Gastrocnemius medialis (tissue), 4 donors: ENCODE results near the gene KIAA0930.

ENCODE experiments used
- POLR2A ChIP-seq, 2 donors: fragments of 450-650 bp; IDR thresholded peaks; one replicate each; pipeline ENCODE4 v1.6.1; 2017; ENCODE audit warnings: antibody characterized with exemption in 2 of 2, mild to moderate bottlenecking in 2 of 2, moderate library complexity in 2 of 2
- TF ChIP-seq, protein P1 (sequence below), 5 experiments: fragments of 450-650 bp in 3 of 5; fragments of 200-600 bp in 2 of 5; sonication (generic) in 2 of 5; IDR thresholded peaks in 4 of 5; conservative IDR thresholded peaks in 1 of 5; 1 replicate in 4 of 5; 2 replicates in 1 of 5; pipeline ENCODE4 v1.5.1; 2016 to 2019; ENCODE audit warnings: antibody characterized with exemption in 5 of 5, mild to moderate bottlenecking in 3 of 5, moderate library complexity in 3 of 5

DNA sequence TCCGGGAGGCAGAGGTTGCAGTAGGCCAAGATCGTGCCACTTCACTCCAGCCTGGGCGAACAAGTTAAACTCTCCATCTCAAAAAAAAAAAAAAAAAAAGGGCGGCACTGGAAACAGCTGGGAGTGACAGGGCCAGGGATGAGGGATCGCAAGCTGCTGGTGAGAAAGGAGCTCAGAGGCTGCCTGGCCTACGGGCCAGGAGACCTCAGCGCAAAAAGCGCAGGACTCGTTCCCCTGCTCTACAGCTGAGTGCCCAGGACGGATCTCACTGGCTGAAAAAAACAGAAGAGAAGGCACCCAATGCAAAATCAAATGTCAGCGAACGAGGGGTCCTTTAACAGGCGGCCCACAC lies 77.6 kb downstream of the KIAA0930 start:
- TF ChIP-seq, protein P1, sequence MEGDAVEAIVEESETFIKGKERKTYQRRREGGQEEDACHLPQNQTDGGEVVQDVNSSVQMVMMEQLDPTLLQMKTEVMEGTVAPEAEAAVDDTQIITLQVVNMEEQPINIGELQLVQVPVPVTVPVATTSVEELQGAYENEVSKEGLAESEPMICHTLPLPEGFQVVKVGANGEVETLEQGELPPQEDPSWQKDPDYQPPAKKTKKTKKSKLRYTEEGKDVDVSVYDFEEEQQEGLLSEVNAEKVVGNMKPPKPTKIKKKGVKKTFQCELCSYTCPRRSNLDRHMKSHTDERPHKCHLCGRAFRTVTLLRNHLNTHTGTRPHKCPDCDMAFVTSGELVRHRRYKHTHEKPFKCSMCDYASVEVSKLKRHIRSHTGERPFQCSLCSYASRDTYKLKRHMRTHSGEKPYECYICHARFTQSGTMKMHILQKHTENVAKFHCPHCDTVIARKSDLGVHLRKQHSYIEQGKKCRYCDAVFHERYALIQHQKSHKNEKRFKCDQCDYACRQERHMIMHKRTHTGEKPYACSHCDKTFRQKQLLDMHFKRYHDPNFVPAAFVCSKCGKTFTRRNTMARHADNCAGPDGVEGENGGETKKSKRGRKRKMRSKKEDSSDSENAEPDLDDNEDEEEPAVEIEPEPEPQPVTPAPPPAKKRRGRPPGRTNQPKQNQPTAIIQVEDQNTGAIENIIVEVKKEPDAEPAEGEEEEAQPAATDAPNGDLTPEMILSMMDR (IDR thresholded peaks at IDR 0.05 in 4 of 5, conservative IDR thresholded peaks at IDR 0.05 in 1 of 5): no peak
- no peak for TF ChIP-seq POLR2A (IDR thresholded peaks at IDR 0.05)
